Vagina (tissue), 2 donors: ENCODE measurements around the gene POC5. TPM values are rescaled to one million over a fixed set of nuclear protein-coding genes. Genes with fewer than 3 reads are reported as not detected.
"Not testable (repeated sequence)": the region's sequence is repeated elsewhere in the genome, so short reads cannot be mapped to it uniquely, and the experiment has no call there.

Experiments
- DNase-seq, 2 donors: peaks; one replicate each; pipeline ENCODE4 v3.0.0-alpha.2; 2017; ENCODE audit errors: extremely low spot score in 2 of 2
- H3K27ac ChIP-seq: fragments of 200-600 bp; sonication (generic); one replicate; pipeline ENCODE4 v1.5.1; 2019
- H3K27me3 ChIP-seq: fragments of 200-600 bp; sonication (generic); one replicate; pipeline ENCODE4 v1.5.1; 2019
- H3K36me3 ChIP-seq, 2 donors: fragments of 200-600 bp; sonication (generic); one replicate each; pipeline ENCODE4 v1.5.1; 2017 to 2019
- H3K4me1 ChIP-seq: fragments of 200-600 bp; sonication (generic); one replicate; pipeline ENCODE4 v1.5.1; 2019
- H3K4me3 ChIP-seq, 2 donors: fragments of 200-600 bp; sonication (generic); 1 replicate in 1 of 2; 2 replicates in 1 of 2; pipeline ENCODE4 v1.5.1; 2016 to 2019
- H3K9me3 ChIP-seq: fragments of 200-600 bp; sonication (generic); one replicate; pipeline ENCODE4 v1.5.1; 2019
- CTCF ChIP-seq, 3 experiments: fragments of 450-650 bp in 2 of 3; fragments of 200-600 bp in 1 of 3; sonication (generic) in 1 of 3; IDR thresholded peaks; one replicate each; pipeline ENCODE4 v1.5.1; 2017 to 2019; ENCODE audit warnings: antibody characterized with exemption in 3 of 3, mild to moderate bottlenecking in 2 of 3, moderate library complexity in 2 of 3
- POLR2A ChIP-seq, 2 donors: fragments of 450-650 bp; IDR thresholded peaks; one replicate each; pipeline ENCODE4 v1.6.1; 2017; ENCODE audit warnings: antibody characterized with exemption in 2 of 2, mild to moderate bottlenecking in 2 of 2, moderate library complexity in 2 of 2
- POLR2AphosphoS5 ChIP-seq, 2 donors: sonication (generic); formaldehyde crosslinking; IDR thresholded peaks; one replicate each; pipeline ENCODE4 v1.9.0; 2017; ENCODE audit warnings: antibody characterized with exemption in 2 of 2, mild to moderate bottlenecking in 2 of 2, low read depth in 1 of 2; ENCODE audit not compliant: insufficient read depth in 1 of 2
- intact Hi-C: fragments of 100-400 bp; cut with DNase I; formaldehyde crosslinking; loops from one replicate; pipeline ENCODE4 v1.15.1; 2023
- total RNA-seq: library from RNA; depleted of rRNA; stranded (reverse); fragments of >200 nt; gene quantifications from one replicate; pipeline ENCODE4 v1.2.3, GENCODE V29; 2016

Gene POC5
- total RNA-seq, 1 donor from 2014 or later = 12.3 TPM

GRCh38 chr5:75744355-75744754 lies 27.1 kb upstream of the POC5 start:
- no peak for TF ChIP-seq POLR2A (IDR thresholded peaks at IDR 0.05)
- TF ChIP-seq CTCF (IDR thresholded peaks at IDR 0.05) = no peak
- TF ChIP-seq POLR2AphosphoS5 (IDR thresholded peaks at IDR 0.05; ENCODE audit: insufficient read depth in 1 of 2, low read depth in 1 of 2) = no peak
- intact Hi-C loops = no loop called here
- no peaks in the 10 kb centered on the region for H3K4me1 ChIP-seq
- DNase-seq = no peak
- no peaks in the 10 kb centered on the region for H3K9me3 ChIP-seq
- H3K4me3 ChIP-seq = no peak overlapping the region
- no peaks in the 10 kb centered on the region for H3K36me3 ChIP-seq
- no peaks in the 10 kb centered on the region for H3K27me3 ChIP-seq
- H3K27ac ChIP-seq = no peak overlapping the region

- H3K9me3 ChIP-seq = peaks cover 2% of the 10 kb centered on the region
- intact Hi-C loops = no loop called here
- H3K36me3 ChIP-seq = no peaks in the 10 kb centered on the region
- H3K27ac ChIP-seq = no peak overlapping the region
- H3K4me1 ChIP-seq = no peaks in the 10 kb centered on the region
- H3K4me3 ChIP-seq = no peak overlapping the region
- no peaks in the 10 kb centered on the region for H3K27me3 ChIP-seq
- TF ChIP-seq POLR2A (IDR thresholded peaks at IDR 0.05) = no peak
- TF ChIP-seq CTCF (IDR thresholded peaks at IDR 0.05) = no peak
- no peak for TF ChIP-seq POLR2AphosphoS5 (IDR thresholded peaks at IDR 0.05; ENCODE audit: insufficient read depth in 1 of 2, low read depth in 1 of 2)
- DNase-seq = no peak
These were observed 19.0 kb upstream of the POC5 start for GRCh38 chr5:75736273-75736672.

- Histone ChIP-seq H3K4me3 (no peak overlapping the region), H3K4me1 (no peaks in the 10 kb centered on the region), H3K27ac (no peak overlapping the region), H3K36me3 (no peaks in the 10 kb centered on the region), H3K9me3 (peaks cover 2% of the 10 kb centered on the region), H3K27me3 (no peaks in the 10 kb centered on the region)
- DNase-seq = no peak
- intact Hi-C loops = no loop called here
- TF ChIP-seq POLR2AphosphoS5 (IDR thresholded peaks at IDR 0.05; ENCODE audit: insufficient read depth in 1 of 2, low read depth in 1 of 2) (no peak), CTCF (IDR thresholded peaks at IDR 0.05) (no peak), POLR2A (IDR thresholded peaks at IDR 0.05) (no peak)
These were observed 17.9 kb upstream of the POC5 start for GRCh38 chr5:75734913-75735789.

- no peaks in the 10 kb centered on the region for H3K4me1 ChIP-seq
- H3K27ac ChIP-seq = no peak overlapping the region
- DNase-seq = no peak
- H3K9me3 ChIP-seq = peaks cover 2% of the 10 kb centered on the region
- no peak overlapping the region for H3K4me3 ChIP-seq
- no peaks in the 10 kb centered on the region for H3K36me3 ChIP-seq
- TF ChIP-seq POLR2A (IDR thresholded peaks at IDR 0.05) (no peak), CTCF (IDR thresholded peaks at IDR 0.05) (no peak), POLR2AphosphoS5 (IDR thresholded peaks at IDR 0.05; ENCODE audit: insufficient read depth in 1 of 2, low read depth in 1 of 2) (no peak)
- intact Hi-C loops = no loop called here
- H3K27me3 ChIP-seq = no peaks in the 10 kb centered on the region
These were observed 16.5 kb upstream of the POC5 start for GRCh38 chr5:75733767-75734166.

GRCh38 chr5:75731515-75731914 lies 14.3 kb upstream of the POC5 start:
- H3K27ac ChIP-seq, H3K27me3 ChIP-seq, H3K36me3 ChIP-seq, H3K9me3 ChIP-seq, intact Hi-C loops, H3K4me3 ChIP-seq, H3K4me1 ChIP-seq, DNase-seq: not testable (repeated sequence)
